HEK293T (cell line): ENCODE data around the gene BACH2.

Experiments
- ARNT ChIP-seq: fragments of 450-650 bp; IDR thresholded peaks from 2 replicates; pipeline ENCODE4 v1.6.1; 2017; ENCODE audit warnings: mild to moderate bottlenecking
- CTBP1 ChIP-seq: fragments of 450-650 bp; IDR thresholded peaks from 2 replicates; pipeline ENCODE4 v1.6.1; 2016; ENCODE audit warnings: borderline replicate concordance
- FOXK2 ChIP-seq: fragments of 450-650 bp; IDR thresholded peaks from 2 replicates; pipeline ENCODE4 v1.6.1; 2016; ENCODE audit warnings: mild to moderate bottlenecking
- FOXM1 ChIP-seq: fragments of 450-650 bp; IDR thresholded peaks from 2 replicates; pipeline ENCODE4 v1.6.1; 2017; ENCODE audit warnings: mild to moderate bottlenecking, borderline replicate concordance
- HDGF ChIP-seq: fragments of 450-650 bp; IDR thresholded peaks from 2 replicates; pipeline ENCODE4 v1.6.1; 2017; ENCODE audit warnings: antibody characterized with exemption, borderline replicate concordance
- SP1 ChIP-seq: fragments of 450-650 bp; IDR thresholded peaks from 2 replicates; pipeline ENCODE4 v1.6.1; 2017
- SUZ12 ChIP-seq: fragments of 450-650 bp; IDR thresholded peaks from 2 replicates; pipeline ENCODE4 v1.6.1; 2016; ENCODE audit warnings: mild to moderate bottlenecking
- TARDBP ChIP-seq: fragments of 450-650 bp; IDR thresholded peaks from 2 replicates; pipeline ENCODE4 v1.6.1; 2016
- TF ChIP-seq, protein P1 (sequence below): fragments of 450-650 bp; IDR thresholded peaks from 2 replicates; pipeline ENCODE4 v1.6.1; 2016

GRCh38 chr6:90131125-90131524 is 165.5 kb downstream of the BACH2 start:
- TF ChIP-seq HDGF: no peak
- TF ChIP-seq SP1: no peak
- no peak for TF ChIP-seq ARNT
- no peak for TF ChIP-seq FOXM1
- TF ChIP-seq TARDBP: no peak
- no peak for TF ChIP-seq SUZ12
- TF ChIP-seq CTBP1: no peak
- TF ChIP-seq FOXK2: no peak
- TF ChIP-seq, protein P1, sequence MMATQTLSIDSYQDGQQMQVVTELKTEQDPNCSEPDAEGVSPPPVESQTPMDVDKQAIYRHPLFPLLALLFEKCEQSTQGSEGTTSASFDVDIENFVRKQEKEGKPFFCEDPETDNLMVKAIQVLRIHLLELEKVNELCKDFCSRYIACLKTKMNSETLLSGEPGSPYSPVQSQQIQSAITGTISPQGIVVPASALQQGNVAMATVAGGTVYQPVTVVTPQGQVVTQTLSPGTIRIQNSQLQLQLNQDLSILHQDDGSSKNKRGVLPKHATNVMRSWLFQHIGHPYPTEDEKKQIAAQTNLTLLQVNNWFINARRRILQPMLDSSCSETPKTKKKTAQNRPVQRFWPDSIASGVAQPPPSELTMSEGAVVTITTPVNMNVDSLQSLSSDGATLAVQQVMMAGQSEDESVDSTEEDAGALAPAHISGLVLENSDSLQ: no peak
